CD4-positive, alpha-beta T cell treated with Interleukin-17A for 4 hours (primary cell): ENCODE results near the gene SYTL2.
"Not testable (repeated sequence)": the region's sequence is repeated elsewhere in the genome, so short reads cannot be mapped to it uniquely, and the experiment has no call there.

Experiments
- DNase-seq: peaks from one replicate; pipeline ENCODE4 v3.0.0-alpha.2; 2020; ENCODE audit warnings: mixed read lengths

Gene SYTL2, protein sequence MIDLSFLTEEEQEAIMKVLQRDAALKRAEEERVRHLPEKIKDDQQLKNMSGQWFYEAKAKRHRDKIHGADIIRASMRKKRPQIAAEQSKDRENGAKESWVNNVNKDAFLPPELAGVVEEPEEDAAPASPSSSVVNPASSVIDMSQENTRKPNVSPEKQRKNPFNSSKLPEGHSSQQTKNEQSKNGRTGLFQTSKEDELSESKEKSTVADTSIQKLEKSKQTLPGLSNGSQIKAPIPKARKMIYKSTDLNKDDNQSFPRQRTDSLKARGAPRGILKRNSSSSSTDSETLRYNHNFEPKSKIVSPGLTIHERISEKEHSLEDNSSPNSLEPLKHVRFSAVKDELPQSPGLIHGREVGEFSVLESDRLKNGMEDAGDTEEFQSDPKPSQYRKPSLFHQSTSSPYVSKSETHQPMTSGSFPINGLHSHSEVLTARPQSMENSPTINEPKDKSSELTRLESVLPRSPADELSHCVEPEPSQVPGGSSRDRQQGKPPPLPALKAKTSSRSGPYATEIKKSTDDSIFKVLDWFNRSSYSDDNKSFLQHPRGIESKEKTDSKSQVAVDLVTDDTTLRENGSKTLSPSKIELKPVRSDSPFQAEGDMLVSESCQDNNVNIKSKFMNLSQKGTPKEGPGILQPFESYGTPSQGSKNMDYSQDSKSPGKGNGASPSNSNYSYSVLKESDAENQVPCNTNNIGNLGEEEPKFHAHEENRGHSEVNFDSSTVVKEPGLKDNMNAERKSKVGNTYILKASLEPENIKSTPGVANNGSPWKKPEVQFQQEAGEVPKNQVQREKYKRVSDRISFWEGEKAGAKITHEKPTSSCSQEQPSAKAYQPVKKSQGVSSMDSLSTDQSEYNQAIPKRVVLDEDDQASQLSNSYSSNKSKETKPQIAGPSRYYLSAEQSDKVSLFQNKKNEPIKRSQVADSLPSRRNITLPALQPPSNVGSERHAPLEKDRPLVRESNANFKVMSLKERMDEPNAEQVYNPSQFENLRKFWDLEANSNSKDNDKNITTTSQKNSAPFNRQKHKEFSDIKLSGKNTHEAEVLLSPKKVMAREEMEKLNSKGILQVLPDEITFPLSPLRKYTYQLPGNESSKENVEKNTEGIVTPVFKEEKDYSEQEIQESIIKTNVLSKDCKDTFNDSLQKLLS (N-terminal part only)

DNA sequence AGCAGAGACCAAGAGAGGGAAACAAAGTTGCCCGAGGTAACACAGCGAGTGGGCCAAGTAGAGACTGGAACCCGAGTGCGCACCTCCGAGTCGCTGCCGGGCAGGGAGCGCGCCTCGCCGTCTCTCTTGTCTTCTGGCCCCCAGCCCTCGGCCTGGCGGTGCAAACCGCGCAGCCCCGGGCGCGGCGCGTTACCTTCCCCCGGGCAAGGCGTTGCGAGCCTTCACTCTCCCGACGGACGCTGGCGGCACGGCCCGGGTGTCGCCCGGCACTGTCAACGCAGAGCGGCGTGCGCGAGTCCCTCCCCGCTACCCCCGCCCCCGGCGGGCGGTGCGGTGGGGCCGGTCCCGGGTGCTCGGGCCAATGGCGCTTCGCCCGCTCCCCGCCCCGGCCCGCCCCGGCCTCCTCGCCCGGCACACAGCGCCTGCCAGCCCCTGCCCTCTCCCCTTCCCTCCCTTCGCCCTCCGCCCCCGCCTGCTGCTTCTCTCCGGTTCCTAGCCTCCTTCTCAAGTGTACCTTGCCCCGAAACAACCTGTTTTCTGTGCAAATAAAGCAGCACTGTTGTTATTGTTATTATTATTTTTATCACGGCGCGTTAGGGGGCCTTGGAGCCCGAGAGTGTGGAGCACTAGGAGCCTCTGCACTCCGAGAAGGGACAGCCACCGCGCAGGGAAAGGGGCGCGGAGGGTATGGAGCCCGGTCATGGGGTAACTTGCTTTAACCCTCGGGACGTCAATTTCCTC, at the start of gene SYTL2:
SYTL2 (minus strand) TSS at position 271 of the 741 bp plus-strand sequence. CDS start 53,416 bp downstream, outside the sequence.
- peak; percentile 85 for DNase-seq

DNA sequence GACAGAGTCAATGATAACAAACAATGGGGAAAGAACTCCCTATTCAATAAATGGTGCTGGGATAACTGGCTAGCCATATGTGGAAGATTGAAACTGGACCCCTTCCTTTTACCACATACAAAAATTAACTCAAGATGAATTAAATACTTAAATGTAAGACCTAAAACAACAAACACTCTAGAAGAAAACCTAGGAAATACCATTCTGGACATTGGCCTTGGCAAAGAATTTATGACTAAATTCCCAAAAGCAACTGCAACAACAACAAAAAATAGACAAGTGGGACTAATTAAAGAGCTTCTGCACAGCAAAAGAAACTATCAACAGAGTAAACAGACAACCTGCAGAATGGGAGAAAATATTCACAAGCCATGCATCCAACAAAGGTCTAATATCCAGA, 48.6 kb upstream of the SYTL2 start:
- DNase-seq: not testable (repeated sequence)

DNA sequence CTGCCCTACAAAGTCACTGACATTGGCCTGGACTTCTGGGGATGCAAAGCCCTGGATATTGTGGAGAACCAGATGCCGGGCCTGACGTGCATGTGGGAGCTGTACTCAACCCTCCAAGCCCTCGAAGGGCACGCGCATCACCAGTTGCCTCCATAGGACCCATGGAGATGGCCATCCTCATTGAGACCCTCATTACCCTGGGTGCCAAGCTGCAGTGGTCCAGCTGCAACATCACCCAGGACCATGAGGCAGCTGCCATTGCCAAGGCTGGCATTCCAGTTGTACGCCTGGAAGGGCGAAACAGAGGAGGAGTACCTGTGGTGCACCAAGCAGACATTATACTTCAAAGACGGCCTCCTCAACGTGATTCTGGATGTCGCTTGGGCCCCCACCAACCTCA, 46.2 kb upstream of the SYTL2 start:
- no peak for DNase-seq

DNA sequence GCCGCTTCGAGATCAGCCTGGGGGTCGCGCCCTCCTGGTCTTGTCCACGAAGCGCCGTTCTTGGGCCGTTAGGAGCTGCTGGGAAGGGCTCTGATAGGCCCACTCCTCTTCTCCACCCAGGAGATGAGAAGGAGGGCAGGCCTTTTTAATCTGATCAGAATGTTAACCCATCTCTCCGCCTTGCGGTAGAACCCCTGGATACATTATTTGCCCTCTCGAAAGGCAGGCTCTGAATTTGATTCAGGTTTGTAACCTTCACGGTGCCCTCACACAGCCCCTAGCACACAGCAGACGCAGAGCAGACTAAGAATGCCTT, 44.4 kb upstream of the SYTL2 start, which contains the start of gene CCDC83:
CCDC83 (plus strand) TSS at position 43 of the 316 bp plus-strand sequence. CDS start 9,741 bp downstream, outside the sequence.
- DNase-seq: no peak

DNA sequence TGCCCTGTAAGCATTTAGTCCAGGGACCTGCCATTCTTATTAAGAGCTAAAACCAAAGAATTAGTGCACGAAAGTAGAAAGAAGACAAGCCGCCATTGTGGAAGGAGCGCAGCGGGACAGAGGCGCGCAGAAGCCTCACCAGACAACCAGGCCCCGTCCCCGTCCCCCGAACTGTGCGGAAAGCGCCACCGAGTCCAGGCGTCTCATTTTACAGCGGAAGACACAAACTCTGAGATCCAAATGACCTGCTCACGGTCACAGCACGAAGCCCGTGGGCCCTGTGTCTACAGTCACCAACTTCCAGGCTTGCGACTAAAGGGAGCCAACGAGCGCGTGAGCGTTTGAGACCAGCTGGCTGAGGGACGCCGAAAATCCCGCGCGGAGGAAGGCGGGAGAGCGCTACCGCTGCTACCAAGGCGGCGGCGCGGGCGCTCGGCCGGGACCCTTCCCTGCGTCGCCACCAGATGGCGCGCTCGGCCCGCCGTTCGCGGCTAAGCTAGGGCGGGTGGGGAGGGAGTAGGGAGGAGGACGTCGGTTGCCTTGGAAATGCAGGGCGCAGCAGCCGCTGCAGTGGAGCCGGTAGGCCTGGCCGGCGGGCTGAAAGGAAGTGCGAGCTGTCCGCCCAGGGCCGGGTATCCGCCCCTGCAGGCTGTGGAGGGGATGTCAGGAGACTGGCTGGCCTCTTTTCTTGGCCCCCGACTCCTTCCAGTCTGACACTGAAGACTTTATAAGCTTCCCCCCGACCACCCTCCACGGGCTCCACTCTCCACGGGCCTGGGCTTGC, 43.8 kb upstream of the SYTL2 start:
- DNase-seq: peak; percentile 90

DNA sequence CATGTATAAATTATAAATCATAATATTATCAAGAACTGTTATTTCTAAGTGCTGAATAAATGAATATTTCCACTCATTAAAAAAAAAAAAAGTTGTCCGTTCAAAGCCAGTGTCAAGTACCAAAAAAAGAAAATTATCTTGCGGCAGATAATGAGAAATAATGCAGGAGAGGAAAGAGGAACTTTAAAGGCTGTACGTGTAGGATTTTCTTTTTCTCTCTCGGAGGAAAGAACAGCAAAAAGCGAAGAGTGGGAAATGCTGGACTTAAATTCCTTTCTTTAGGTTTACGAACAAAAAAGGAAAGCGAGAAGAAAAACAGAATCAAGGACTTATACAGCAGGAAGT, 43.2 kb upstream of the SYTL2 start:
- DNase-seq: no peak

DNA sequence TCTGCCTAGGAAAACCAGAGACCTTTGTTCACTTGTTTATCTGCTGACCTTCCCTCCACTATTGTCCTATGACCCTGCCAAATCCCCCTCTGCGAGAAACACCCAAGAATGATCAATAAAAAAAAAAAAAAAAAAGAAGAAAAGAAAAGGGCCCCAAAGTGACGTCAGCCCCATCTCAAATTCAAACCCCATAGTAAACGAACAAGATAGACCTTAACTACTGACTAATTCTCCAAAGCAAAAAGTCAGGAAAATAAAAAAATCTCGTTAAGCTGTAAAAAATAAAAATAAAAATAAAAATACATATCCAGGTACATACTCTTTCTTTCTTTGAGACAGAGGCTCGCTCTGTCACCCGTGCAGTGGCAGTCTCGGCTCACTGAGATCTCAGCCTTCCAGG, 42.6 kb upstream of the SYTL2 start:
- DNase-seq: not testable (repeated sequence)

DNA sequence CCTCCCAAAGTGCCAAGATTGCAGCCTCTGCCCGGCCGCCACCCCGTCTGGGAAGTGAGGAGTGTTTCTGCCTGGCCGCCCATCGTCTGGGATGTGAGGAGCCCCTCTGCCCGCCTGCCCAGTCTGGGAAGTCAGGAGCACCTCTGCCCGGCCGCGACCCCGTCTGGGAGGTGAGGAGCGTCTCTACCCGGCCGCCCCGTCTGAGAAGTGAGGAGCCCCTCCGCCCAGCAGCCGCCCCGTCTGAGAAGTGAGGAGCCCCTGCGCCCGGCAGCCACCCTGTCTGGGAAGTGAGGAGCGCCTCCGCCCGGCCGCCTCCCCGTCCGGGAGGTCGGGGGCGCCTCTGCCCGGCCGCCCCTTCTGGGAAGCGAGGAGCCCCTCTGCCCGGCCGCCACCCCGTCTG, 41.8 kb upstream of the SYTL2 start:
- DNase-seq: not testable (repeated sequence)

DNA sequence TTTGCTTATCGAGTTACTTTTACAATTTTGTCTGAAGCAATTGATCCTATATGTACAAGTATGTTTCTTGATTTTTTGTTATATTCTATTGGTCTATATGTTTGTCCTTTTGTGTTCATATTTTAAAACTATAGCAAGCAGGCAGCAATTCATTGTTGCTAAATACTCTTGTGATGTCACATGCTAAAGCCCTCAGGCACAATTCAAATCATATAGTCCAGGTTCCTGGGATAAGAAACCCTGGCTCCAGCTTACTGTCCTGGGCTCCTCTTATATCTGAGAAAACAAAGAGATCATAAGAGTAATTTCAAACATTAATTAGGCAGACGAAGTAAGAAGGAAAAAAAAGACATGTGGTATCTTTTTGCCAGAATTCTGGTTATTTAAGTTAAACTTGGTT, 37.6 kb upstream of the SYTL2 start:
- DNase-seq: no peak

DNA sequence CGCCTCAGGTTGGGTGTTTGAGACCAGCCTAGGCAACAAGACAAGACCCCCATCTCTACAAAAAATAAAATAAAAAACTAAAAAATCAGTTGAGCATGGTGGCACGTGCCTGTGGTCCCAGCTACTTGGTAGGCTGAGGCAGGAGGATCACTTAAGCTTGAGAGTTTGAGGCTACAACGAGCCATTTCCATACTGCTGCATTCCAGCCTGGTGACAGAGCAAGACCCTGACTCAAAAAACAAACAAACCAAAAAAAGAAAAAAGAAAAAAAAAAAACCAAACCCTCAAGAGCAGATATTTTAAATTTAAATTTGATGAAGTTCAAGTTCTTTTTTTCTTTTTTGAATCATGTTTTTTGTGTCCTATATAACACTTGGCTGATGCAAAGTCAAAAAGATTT, 37.1 kb upstream of the SYTL2 start:
- DNase-seq: no peak

DNA sequence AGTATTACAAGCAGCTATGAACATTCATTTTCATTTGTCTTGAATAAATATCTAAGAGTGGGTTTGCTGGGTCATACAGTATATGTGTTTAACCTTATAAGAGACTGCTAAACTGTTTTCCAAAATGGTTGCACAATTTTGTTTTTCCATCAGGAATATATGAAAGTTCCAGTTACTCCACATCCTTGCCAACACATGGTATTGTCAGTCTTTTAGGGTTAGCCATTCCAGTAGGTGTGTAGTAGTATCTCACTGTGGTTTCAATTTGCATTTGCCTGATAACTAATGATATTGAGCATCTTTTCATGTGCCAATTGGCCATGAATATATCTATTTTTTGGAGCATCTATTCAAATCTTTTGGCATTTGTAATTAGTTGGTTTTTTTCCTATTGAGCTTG, 36.5 kb upstream of the SYTL2 start:
- no peak for DNase-seq

DNA sequence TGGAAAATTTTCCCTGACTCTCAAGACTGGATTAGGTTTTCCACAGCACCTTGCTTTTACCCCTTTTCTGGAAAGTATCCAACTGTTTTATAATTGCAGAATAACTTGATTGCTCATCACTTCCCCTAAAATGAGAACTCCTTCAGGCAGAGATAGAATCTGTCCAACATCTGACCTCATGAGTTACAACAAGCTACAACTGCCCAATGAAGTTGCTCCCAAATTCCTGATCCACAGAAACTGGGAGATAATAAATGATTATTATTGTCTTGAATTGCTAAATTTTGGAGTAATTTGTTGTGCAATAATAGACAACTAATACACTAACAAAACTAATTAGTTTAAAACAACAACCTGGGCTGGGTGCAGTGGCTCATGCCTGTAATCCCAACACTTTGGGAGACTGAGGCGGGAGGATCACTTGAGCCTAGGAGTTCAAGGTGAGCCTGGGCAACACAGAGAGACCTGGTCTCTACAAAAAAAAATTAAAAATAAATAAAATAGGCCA, 34.2 kb upstream of the SYTL2 start:
- DNase-seq: no peak

DNA sequence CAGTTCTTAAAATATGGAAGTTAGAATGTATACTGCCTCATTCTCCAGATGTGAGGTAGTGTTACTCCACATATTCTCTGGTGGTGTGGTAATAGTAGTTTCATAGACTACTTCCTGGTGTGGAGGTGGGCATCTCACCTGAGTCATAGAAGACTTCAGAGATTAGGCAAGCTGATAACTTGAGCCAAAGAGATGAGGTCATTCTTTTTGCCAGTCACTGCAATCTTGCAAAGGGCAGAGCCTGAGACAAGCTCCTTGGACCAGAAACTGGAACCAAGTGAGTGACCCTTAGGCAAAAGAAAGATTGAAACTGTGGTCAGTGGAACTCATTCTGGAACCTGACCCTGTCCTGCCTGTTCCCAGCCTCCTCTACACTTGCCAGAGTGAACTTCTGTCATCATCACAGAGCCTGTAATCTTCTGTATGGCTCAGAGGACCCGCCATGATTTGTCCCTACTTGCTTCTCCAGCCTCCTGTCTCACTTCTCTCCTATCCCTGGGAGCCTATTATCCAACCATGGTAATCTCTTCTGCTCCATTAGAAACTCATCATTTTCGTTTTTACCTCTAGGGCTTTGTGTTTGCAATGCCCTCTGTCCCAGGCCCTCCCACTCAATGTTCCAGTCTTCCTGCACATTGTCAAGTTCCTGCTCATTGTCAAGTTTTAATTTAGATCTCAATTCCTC, 33.6 kb upstream of the SYTL2 start:
- no peak for DNase-seq

DNA sequence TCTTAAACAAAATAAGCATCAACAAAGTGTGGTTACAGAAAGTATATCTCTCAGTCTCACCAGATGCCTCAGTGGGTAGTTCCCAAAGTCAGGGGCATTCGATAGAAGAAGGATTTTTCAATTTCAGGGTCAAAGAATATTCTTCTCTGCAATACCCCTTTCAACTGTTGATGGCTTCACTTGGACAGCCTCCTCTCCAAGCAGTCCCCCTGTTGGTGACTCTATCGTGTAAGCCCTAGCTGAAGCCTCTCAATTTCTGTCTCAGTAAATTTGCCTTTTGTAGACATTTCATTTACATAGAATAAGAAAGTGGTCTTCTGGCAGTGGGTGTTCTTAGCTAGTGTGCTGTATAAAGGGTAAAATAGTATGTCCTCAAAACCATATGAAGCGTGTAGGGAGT, 33.0 kb upstream of the SYTL2 start:
- DNase-seq: no peak

DNA sequence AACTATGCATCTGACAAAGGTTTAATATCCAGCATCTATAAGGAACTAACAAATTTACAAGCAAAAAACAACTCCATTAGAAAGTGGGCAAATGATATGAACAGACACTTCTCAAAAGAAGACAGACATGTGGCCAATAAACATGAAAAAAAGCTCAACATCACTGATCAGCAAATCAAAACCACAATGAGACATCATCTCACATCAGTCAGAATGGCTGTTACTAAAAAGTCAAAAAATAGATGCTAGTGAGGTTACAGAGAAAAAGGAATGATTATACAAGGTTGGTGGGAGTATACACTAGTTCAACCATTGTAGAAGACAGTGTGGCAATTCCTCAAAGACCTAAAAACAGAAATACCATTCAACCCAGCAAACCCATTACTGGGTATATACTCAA, 30.0 kb upstream of the SYTL2 start:
- not testable (repeated sequence) for DNase-seq

DNA sequence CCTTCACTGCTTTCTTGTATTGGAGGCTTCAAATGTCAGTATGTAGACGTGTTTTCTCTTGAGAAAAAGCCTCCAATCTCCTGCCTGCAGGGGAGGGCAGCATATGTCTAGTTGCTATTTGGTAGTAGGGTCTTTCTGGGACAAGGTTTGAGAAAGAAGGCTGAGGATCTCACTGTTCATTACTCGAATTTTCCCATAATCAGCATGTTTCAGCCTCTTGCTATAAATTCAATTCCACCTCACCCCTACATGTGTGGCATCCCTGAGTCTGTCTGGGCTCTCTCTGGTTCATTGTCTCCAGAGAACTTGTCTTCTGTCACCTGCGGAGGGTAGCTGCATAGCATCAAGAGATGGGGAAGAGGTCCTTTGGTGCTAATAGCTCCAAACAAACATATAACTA, 24.8 kb upstream of the SYTL2 start:
- DNase-seq: no peak

DNA sequence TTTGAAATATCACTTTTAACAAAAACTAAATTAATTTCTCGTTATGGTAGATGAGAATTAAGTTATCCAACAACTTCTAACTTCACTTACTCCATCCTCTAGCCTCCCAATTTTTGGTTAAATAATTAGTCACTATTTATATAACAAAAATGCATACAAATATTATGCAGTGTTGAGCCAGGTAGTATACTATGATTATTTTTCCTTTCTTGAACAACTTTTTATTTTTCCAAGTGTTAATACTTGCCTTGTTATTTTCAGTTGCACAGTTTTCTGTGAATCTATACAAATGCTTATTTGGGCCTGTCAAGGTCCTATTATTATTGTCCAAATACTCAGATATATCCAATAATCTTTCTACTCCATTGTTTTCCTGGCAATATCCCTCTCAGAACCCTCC, 24.3 kb upstream of the SYTL2 start:
- no peak for DNase-seq

DNA sequence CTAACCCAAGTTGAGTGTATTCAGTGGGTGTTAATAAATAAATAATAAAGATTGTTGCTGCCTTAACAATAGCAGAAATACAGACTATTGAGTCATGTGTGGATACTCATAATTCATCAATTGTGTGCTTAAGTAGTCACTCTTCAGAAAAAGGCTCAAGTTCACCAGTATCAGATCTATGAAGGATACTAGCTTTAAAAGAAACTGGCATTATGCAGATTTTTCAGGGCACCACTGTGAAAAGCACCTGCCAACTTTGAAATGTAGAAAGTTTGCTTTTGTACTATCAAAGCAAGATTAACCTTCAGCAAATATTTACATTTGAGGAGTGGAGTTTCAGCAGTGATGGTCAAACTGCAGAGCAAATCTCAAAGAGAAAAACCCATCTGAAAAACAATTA, 20.1 kb upstream of the SYTL2 start:
- no peak for DNase-seq

DNA sequence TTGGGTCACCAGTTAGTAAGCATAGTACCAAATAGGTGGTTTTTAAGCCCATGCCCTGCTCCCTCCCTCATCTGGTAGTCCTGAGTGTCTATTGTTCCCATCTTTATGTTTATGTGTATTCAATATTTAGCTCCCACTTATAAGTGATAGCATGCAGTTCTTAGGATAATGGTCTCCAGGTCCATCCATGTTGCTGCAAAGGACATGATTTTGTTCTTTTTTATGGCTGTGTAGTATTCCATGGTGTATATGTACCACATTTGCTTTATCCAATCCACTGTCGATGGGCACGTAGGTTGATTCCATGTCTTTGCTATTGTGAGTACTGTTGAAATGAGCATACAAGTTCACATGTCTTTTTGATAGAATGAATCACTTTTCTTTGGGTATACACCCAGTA, 18.2 kb upstream of the SYTL2 start:
- no peak for DNase-seq

DNA sequence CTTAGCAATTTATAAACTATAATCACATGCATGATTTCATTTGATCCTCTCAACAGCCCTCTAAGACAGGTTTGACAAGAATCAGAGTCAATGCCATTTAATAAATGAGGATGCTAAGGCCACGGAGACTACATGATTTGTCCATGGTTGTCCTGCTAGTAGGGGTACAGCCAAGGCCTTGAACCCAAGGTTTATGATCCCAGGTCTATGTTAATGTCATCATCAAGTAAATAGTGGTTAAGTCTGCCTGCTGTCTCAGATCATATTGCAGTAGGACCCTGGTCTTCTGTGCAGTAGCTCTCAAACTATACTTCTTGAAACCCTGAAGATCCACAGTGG, 17.7 kb upstream of the SYTL2 start:
- no peak for DNase-seq
